HG02798 (cell line): Measurements from ENCODE around the gene MPV17L2.
A peak's percentile ranks its signal among the peaks of the same experiment; 100 is the strongest.

Experiments used
- ATAC-seq: cut with Tn5 transposase; IDR thresholded peaks from one replicate; pipeline ENCODE4 v1.9.1; 2021; ENCODE audit warnings: mild to moderate bottlenecking; ENCODE audit not compliant: unreplicated experiment, poor library complexity

The MPV17L2 gene

DNA sequence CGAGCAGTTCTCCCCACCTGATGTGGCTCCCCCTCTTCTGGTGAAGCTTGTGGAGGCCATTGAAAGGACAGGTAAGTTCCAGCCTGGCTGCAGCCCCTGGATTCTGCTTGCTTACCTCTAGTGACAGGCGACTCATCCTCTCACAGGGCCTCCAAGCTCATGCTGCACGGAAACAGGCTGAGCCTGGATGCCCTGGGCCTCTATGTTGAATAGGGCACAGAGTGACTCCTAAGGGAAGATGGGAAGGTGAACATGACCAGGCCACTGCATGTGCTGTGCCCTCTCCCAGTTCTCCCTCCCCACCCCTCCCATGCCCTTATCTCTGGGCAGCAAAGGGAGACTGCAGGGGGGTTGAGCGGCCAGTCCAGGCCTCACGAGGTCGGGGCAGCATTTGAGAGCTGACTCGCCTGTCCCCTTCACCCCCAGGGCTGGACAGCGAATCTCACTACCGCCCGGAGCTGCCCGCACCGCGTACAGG is 32.5 kb upstream of the MPV17L2 start:
- ATAC-seq: no peak

DNA sequence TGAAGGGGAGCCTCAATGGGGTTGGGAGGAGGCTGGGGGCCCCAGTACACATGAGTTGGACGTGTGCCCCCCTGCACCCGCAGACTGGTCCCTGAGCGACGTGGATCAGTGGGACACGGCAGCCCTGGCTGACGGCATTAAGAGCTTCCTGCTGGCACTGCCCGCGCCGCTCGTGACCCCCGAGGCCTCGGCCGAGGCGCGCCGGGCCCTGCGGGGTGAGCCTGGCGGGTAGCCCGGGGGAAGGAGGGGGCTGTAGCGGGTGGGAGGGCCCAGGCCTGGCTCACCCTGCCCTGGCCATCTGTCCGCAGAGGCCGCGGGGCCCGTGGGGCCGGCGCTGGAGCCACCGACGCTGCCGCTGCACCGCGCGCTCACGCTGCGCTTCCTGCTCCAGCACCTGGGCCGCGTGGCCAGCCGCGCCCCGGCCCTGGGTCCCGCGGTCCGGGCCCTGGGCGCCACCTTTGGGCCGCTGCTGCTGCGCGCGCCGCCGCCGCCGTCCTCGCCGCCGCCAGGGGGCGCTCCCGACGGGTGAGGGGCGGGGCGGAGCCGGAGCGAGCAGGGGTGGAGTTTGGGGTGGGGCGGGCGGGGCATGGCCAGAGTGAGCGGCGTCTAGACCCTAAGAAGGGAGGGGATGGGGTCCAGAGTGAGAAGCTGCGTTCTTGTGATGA is 31.9 kb upstream of the MPV17L2 start:
- ATAC-seq: peak; percentile 81

DNA sequence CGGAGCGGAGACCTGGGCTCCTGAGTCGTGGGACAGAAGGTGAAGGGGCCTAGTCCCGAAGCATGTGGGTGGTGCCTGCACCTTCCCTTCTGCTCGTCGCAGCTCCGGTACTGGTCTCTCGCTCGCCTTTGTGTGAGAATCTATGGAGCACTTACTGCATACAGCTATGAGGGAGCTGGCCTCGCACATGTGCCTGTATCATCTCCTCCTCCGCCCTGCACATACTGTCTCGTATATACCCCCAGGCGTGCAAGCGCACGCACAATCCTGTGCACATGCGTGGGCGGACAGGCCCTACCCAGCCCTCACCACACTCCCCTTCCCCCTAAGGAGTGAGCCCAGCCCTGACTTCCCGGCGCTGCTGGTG is 31.4 kb upstream of the MPV17L2 start:
- no peak for ATAC-seq

DNA sequence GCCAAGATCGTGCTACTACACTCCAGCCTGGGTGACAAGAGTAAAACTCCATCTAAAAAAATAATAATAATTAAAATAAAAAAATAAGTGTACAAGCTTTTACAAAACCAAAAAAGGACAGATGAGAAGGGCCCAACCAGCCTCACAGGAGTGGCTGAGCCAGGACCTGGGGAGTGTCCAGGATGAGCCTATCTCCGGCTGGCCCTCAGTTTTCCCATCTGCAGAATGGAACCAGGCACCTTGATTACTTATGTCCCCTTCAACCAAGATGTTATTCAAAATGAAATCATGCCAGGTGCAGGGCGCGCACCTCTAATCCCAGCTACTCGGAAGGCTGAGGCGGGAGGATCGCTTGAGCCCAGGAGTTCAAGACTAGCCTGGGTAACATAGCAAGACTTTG is 28.9 kb upstream of the MPV17L2 start:
- no peak for ATAC-seq

DNA sequence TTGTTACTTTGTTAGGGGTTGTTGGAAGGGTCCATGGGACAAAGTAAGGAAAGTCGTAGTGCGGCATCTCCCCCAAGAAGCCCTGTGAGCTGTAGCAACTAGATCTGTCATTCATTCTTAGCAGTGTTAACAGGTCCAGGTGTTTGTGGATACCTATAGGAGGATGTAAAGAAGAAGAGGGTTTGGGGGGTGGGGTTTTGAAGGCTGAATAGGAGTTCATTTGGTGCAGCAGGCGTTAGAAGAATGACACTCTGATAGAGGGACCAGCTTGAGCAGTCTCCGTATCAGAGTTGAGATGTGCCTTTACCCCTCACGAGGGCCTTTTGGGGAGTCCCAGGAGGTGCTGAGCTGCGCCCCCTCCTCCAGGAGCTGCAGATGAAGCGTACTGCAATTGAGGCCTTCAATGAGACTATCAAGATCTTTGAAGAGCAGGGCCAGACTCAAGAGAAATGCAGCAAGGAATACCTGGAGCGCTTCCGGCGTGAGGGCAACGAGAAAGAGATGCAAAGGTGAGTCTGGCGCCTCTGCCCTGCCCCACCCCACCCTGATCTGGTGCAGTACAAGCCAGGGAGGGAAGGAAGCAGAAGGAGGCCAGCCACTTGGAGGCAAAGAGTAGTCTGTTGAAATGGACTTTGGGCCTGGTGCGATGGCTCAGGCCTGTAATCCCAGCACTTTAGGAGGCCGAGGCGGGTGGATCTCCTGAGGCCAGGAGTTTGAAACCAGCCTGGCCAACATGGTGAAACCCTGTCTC is 27.0 kb upstream of the MPV17L2 start:
- no peak for ATAC-seq

DNA sequence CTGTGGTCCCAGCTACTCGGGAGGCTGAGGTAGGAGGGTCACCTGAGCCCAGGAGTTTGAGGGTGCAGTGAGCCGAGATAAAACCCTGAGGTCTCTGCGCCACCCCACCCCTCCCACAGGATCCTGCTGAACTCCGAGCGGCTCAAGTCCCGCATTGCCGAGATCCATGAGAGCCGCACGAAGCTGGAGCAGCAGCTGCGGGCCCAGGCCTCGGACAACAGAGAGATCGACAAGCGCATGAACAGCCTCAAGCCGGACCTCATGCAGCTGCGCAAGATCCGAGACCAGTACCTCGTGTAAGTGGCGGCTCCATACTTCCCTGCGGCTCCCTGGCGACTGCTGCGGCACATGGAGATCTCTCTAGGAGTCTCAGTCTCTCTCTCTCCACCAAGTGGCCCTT is 26.0 kb upstream of the MPV17L2 start:
- ATAC-seq: no peak

DNA sequence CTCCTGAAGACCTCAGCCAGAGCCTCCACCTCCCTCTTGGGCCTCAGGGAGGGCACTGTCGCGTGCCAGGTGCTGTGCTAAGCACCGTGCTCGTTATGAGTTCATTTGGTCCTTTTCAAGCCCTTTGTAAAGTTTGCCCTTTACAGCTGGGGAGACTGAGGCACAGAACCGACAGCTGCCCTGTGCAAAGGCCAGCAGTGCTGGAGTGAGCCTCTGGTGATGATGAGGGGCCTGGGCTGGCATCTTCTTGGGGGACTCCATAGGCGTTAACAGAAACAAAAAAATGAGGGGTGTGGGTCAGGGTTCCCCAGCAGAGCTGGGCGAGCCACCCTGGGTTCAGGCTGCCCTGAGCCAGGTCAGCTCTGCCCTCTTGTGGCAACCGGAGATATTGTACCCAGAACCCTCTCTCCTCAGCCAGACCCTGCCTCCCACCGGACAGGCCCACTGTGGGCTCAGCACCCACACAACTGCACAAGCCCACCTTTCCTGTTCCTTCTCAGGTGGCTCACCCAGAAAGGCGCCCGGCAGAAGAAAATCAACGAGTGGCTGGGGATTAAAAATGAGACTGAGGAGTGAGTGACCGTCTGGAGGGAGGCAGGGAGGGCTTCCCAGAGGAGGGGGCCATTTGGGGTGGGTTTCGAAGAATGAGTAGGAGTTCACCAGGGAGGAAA is 24.9 kb upstream of the MPV17L2 start:
- ATAC-seq: peak; percentile 42

DNA sequence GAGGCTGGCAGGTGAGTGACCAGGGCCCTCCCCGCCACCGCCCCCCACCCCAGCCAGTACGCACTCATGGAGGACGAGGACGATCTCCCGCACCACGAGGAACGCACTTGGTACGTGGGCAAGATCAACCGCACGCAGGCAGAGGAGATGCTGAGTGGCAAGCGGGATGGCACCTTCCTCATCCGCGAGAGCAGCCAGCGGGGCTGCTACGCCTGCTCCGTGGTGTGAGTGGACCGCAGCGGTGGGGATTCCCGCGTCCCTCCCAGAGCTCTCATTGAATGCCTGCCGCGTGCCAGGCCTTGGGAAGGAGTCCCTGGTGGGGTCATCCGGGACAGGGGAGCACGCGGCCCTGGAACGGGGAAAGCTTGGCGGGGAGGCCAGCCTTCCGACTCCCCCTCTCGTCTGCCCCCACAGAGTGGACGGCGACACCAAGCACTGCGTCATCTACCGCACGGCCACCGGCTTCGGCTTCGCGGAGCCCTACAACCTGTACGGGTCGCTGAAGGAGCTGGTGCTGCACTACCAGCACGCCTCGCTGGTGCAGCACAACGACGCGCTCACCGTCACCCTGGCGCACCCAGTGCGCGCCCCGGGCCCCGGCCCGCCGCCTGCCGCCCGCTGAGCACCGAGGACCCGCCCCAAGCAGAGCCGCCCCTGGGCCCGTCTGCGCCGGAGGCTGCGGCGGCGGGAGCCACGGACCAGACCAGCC is 24.2 kb upstream of the MPV17L2 start:
- no peak for ATAC-seq

DNA sequence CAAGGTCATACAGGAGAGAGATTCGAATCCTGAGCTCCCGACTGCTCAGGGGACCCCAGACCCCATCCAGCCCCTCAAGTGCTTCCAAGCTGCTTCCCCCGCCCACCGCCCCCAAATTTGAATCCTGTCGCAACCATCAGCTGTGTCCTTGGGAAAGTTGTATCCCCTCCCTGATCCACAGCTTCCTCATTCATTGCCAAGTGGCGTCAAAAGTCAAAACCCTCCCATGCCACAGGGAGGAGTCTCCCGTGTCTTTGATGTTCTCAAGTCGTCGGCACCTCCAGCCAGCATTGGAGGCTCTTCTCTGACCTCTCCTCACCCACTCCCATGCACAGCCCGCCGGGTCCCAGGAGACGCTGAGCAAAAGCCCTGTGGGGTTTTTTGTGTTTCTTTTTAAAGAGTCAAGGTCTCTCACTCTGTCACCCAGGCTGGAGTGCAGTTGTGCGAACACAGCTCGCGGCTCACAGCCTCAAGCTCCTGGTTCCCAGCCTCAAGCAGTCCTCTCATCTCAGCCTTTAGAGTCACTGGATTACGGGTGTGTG is 22.2 kb upstream of the MPV17L2 start:
- ATAC-seq: no peak

DNA sequence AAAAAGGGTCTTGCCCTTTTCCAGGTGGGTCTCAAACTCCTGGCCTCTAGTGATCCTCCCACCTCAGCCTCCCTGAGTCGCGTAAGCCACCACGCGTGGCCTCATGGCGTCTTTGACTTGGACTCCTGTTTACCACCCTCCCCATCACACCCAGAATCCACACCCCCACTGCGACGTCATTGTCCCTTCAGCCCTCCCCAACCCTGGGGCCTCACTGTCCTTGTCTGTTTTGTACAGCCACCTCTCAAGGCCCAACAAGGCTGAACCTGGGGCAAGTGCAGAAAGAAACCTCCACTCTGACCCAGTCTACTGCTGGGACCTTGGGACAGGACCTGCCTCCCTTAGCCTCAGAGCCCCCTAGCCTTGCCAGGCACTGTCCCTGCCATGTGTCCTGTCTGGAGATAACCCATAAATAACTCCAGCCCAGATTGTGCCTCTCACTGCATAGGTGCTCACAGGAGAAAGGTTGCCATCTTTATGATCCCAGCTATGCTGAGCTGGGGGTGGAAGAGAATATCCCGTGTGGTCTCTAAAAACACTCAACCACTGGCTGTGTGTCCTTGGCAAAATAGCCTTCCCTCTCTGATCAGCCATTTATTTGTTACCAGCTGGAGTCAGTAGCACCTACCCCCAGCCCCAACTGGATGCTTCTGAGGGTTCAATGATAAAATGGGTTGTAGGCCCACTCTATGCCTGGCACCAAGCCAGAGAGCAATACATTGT is 21.3 kb upstream of the MPV17L2 start:
- ATAC-seq: no peak

DNA sequence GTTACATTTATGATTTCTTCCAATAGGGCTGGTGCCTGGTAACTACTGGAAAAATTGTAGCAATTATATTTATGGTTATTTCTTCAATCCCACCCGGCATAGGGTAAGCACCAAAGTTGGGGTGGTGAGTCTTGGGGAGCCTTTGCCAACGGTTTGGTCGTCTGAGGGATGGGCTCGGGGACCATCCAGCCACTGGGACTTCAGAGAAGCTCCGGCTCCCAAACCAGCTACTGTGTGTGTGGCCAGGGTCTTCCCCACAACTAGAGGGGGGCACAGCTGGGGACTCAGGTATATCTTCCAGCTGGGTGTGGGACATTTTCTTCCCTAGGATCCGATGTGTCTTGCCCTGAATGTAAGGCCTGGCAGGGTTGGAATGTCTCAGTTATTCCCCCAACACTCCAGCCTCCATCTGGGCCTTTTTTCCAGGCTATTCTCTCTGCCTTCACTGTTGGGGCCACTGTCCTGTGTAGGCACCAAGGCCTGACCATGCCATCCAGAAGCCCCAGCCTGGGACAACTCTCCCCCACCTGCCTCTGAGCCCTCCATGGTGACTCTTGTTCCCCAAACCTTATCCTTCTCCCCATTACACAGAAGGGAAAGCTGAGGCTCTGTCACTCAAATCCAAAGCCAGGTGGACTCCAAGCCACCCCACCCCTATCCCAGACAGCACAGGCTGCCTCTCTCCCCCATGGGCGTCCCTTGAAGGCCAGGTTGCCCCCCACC is 20.5 kb upstream of the MPV17L2 start:
- ATAC-seq: no peak

DNA sequence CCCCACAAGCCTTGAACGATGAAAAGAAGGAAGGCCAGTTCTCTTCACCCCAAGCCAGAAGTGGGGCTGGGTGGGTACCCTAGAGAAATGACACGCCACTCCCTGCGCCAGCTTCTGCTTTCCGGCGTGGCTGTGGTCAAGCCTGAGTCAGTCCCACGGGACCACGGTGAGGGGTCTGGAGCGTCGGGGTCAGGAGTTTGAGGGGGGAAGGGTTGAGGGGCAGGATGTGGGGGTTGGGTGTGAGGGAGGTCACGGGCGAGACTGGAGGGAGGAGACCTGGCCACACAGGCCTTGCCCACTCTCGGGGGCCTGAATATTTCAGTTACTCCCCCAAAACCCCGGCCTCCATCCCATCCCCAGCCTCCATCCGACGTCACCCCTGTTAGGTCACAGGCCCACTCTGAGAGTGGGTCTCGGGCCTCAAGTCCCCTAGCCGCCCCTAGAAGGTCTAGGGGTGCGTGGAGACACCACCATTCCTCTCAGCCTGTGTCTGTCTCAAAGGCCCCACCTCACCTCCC is 19.9 kb upstream of the MPV17L2 start:
- peak; percentile 15 for ATAC-seq

DNA sequence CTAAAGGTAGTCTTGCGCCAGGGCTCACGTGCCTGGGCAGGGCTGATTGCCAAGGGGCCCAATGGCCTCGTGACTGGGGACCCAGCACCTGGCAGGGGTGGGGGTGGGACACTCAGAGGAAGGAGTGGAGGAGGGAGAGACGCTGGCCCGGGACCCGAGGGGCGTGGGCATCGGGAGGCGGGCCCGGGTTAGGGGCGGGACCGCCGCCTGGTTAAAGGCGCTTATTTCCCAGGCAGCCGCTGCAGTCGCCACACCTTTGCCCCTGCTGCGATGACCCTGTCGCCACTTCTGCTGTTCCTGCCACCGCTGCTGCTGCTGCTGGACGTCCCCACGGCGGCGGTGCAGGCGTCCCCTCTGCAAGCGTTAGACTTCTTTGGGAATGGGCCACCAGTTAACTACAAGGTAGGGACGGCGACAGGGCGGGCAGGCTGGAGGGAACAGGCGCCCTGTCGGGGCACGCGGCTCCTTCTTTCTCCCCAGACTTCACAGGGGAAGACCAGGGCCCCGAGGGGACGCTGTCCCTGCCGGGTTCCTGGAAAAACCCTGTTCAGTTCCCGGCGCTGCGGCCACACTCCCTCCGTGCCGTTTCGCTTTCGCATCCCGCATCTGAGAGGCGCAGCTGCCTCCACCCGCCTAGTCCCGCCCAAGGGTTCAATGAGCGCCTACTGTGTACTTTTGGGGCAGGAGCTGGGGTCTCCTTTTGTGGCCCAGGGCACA is 19.3 kb upstream of the MPV17L2 start, which contains the start of gene IFI30:
TSS of gene IFI30 (plus strand) at position 242 of the 717 bp plus-strand sequence. CDS start at position 271, 29 bp downstream.
- peak; percentile 71 for ATAC-seq

DNA sequence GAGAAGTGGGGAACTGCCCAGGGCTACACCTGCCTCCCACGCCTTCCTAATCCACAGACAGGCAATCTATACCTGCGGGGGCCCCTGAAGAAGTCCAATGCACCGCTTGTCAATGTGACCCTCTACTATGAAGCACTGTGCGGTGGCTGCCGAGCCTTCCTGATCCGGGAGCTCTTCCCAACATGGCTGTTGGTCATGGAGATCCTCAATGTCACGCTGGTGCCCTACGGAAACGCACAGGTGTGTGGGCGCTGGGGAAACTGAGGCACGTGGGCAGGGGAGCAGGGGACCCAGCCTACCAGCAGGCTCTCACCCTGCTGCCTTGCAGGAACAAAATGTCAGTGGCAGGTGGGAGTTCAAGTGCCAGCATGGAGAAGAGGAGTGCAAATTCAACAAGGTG is 18.0 kb upstream of the MPV17L2 start:
- no peak for ATAC-seq

DNA sequence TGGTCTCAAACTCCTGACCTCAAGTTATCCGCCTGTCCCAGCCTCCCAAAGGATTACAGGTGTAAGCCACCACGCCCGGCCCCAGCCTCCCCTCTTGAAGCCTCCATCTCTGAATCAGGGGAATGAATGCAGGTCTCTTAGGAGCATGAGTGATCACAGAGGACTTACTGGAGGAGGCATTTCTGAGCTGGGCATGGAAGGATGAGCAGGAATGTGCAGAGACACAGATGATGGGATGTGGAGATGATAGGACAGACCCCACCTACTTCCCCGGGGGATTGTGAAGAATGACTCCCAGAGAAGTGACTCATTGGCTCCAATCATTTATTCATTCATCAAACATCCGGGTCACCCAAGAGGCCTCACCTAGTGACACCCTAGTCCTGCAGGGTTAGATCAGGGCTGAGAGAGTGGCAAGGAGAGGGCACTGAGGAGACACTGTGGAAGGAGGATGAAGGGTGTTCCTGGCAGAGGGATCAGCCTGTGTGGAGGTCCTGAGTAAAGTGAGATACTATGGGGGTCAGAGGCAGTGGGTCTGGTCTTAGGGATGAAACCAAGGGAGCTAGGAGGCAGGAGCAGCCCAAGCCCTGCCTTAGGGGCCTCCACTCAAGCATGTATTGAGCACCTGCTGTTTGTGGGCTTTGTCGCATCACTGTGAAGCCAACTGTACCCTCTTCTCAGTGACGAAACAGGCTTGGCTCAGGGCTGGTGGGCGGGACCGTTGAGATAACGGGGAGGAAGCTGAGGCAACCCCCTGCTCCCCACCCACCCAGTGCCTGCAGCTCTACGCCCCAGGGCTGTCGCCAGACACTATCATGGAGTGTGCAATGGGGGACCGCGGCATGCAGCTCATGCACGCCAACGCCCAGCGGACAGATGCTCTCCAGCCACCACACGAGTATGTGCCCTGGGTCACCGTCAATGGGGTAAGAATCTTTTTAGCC is 16.4 kb upstream of the MPV17L2 start:
- ATAC-seq: no peak

DNA sequence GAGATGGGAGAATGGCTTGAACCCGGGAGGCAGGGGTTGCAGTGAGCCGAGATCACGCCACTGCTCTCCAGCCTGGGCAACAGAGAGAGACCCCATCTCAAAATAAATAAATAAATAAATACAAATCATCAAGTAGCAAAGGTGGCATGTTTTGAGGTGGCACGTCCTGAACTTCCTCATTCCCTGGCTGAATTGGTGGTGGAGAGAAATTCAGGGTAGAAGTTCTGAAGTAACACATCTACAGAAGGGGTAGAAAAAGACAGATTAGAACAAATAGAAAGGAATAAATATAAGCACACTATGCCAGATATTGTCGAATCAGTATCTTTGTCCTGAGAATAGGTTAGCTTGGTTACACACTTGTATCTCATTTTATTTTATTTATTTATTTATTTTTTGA is 13.1 kb upstream of the MPV17L2 start:
- no peak for ATAC-seq

DNA sequence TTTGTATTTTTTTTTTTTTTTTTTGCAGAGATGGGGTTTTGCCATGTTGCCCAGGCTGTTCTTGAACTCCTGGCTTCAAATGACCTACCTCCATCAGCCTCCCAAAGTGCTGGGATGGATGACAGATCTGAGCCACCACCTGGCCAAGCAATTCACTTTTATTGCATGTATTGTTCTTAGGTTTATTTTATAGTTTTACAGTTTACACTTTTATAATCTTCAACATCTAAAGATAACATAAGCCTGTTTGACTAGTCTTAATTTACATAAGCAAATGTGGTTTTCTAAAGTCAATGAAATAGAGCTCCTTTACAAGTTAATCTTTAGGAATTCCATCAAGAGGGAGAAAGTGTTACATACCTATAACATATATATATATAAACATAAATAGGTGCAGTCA is 9.5 kb upstream of the MPV17L2 start:
- no peak for ATAC-seq
